Progenitor cell of endocrine pancreas (in vitro differentiated cells): ENCODE results near the gene ST8SIA6. TPM values are rescaled to one million over a fixed set of nuclear protein-coding genes. Genes with fewer than 3 reads are reported as not detected.

Experiments
- DNase-seq: peaks from one replicate; pipeline ENCODE4 v3.0.0; 2021; ENCODE audit warnings: low spot score; ENCODE audit not compliant: unreplicated experiment
- H3K27ac Mint-ChIP-seq: 2 replicates; pipeline ENCODE4 v1.8.0; 2021; ENCODE audit warnings: mild to moderate bottlenecking, moderate library complexity, mixed read lengths
- H3K27me3 Mint-ChIP-seq: 2 replicates; pipeline ENCODE4 v1.8.0; 2021; ENCODE audit warnings: mixed read lengths
- H3K36me3 Mint-ChIP-seq: 2 replicates; pipeline ENCODE4 v1.8.0; 2022; ENCODE audit warnings: mixed read lengths; ENCODE audit not compliant: insufficient read depth
- H3K4me1 Mint-ChIP-seq: 2 replicates; pipeline ENCODE4 v1.8.0; 2021; ENCODE audit warnings: low read depth, mixed read lengths
- H3K4me3 Mint-ChIP-seq: 2 replicates; pipeline ENCODE4 v1.8.0; 2021; ENCODE audit warnings: low read depth, mild to moderate bottlenecking, moderate library complexity, mixed read lengths
- H3K9me3 Mint-ChIP-seq: 2 replicates; pipeline ENCODE4 v1.8.0; 2021; ENCODE audit warnings: low read depth, mixed read lengths
- CTCF ChIP-seq: fragments of 200-600 bp; sonication (generic); IDR thresholded peaks from one replicate; pipeline ENCODE4 v1.5.0; 2021; ENCODE audit warnings: antibody characterized with exemption, mild to moderate bottlenecking; ENCODE audit not compliant: unreplicated experiment
- total RNA-seq: library from RNA; stranded (reverse); gene quantifications from 2 replicates; pipeline ENCODE4 v1.2.1, GENCODE V29; 2021

Gene ST8SIA6
- total RNA-seq, 1 donor from 2014 or later = 0.36 TPM

- no peaks in the 10 kb centered on the region for H3K4me1 Mint-ChIP-seq
- no peak overlapping the region for H3K4me3 Mint-ChIP-seq
- no peak overlapping the region for H3K27ac Mint-ChIP-seq
- peaks cover 12% of the 10 kb centered on the region for H3K27me3 Mint-ChIP-seq
- H3K36me3 Mint-ChIP-seq = no peaks in the 10 kb centered on the region
- H3K9me3 Mint-ChIP-seq = no peaks in the 10 kb centered on the region
- no peak for TF ChIP-seq CTCF
- no peak for DNase-seq
Observed at GRCh38 chr10:17494626-17495260, 40.3 kb upstream of the ST8SIA6 start.

GRCh38 chr10:17488848-17489247, 34.5 kb upstream of the ST8SIA6 start:
- Mint-ChIP-seq H3K36me3 (no peaks in the 10 kb centered on the region), H3K27me3 (no peaks in the 10 kb centered on the region), H3K27ac (no peak overlapping the region), H3K4me3 (no peak overlapping the region), H3K9me3 (no peaks in the 10 kb centered on the region), H3K4me1 (no peaks in the 10 kb centered on the region)
- DNase-seq = no peak
- no peak for TF ChIP-seq CTCF

DNA sequence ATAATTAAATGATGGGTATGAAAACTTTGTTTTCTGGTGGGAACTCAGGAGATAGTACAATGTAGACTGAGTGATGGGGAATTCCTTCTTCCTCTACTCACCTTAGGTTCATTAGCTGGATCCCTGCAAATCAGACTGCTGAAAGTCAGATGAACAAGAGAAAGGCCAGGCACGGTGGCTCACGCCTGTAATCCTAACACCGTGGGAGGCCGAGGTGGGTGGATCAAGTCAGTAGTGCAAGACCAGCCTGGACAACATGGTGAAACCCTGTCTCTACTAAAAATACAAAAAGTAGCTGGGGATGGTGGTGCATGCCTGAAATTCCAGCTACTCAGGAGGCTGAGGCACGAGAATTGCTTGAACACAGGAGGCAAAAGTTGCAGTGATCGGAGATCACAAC, 28.7 kb upstream of the ST8SIA6 start:
- Mint-ChIP-seq H3K36me3 (no peaks in the 10 kb centered on the region), H3K27ac (no peak overlapping the region), H3K9me3 (peaks cover 5% of the 10 kb centered on the region), H3K4me3 (no peak overlapping the region), H3K27me3 (no peaks in the 10 kb centered on the region), H3K4me1 (no peaks in the 10 kb centered on the region)
- no peak for TF ChIP-seq CTCF
- no peak for DNase-seq

- peaks cover 2% of the 10 kb centered on the region for H3K27me3 Mint-ChIP-seq
- no peak overlapping the region for H3K27ac Mint-ChIP-seq
- TF ChIP-seq CTCF = no peak
- peaks cover 1% of the 10 kb centered on the region for H3K4me1 Mint-ChIP-seq
- peaks cover 5% of the 10 kb centered on the region for H3K9me3 Mint-ChIP-seq
- no peaks in the 10 kb centered on the region for H3K36me3 Mint-ChIP-seq
- H3K4me3 Mint-ChIP-seq = no peak overlapping the region
- no peak for DNase-seq
Observed at GRCh38 chr10:17479822-17480221, 25.4 kb upstream of the ST8SIA6 start.

DNA sequence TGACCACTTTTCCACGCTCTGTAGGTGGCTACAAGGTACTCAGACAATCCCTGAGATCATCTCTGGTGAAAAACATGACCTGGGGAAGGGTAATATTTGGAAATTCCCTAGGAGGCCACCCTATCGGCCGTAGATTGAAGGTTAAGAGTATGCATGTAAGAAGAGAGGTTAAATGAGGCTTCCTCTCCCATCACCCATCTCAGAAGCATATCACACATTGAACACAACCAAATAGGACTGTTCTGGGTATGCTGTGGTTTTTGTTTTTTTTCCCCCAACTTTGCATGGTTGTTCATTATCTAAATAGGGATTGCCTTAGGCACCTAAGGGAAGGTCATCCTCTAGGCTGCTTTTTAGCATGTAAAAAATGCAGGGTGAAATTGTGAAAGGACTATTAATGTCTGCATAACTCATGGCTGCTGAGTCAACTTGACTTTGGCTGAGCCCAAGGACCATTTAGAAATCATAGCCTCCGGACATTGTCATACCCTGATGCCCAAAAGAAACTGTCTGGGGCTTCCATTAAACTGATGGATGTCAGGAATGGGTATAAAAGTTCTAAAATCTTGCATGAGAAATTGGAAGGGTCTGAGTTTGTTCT, 24.7 kb upstream of the ST8SIA6 start:
- no peak for TF ChIP-seq CTCF
- Mint-ChIP-seq H3K4me1 (peaks cover 2% of the 10 kb centered on the region), H3K4me3 (no peak overlapping the region), H3K27me3 (peaks cover 4% of the 10 kb centered on the region), H3K27ac (no peak overlapping the region), H3K9me3 (peaks cover 5% of the 10 kb centered on the region), H3K36me3 (no peaks in the 10 kb centered on the region)
- DNase-seq = no peak
